Mammary epithelial cell (primary cell): ENCODE results near the gene C3.

Experiments
- CTCF ChIP-seq, 2 donors: IDR thresholded peaks in 1 of 2; conservative IDR thresholded peaks in 1 of 2; 2 replicates each; pipeline ENCODE4 v1.5.1; 2011 to 2012; ENCODE audit warnings: inconsistent platforms in 2 of 2, low read length in 2 of 2, mild to moderate bottlenecking in 2 of 2, control low read depth in 1 of 2, low read depth in 1 of 2; ENCODE audit not compliant: insufficient read depth in 1 of 2; ENCODE audit errors: extremely low read depth in 1 of 2
- EZH2 ChIP-seq: IDR thresholded peaks from 2 replicates; pipeline ENCODE4 v1.6.1; 2012; ENCODE audit warnings: low read length, inconsistent platforms, borderline replicate concordance

GRCh38 chr19:6696239-6696820 lies 24.1 kb downstream of the C3 start:
- TF ChIP-seq CTCF (conservative IDR thresholded peaks at IDR 0.05 in 1 of 2, IDR thresholded peaks at IDR 0.05 in 1 of 2; ENCODE audit: extremely low read depth in 1 of 2, insufficient read depth in 1 of 2, low read depth in 1 of 2, low read length in 2 of 2) (no peak), EZH2 (no peak)
